SK-N-SH treated with all-trans-retinoic acid at 6 μM for 48 hours (cell line): Measurements from ENCODE around the gene TACC3.

ENCODE experiments used
- ATAC-seq: fragments of 200-7000 bp; cut with Tn5 transposase; 3 replicates; pipeline ENCODE4 v1.9.1; 2020; ENCODE audit warnings: mild to moderate bottlenecking, moderate library complexity
- ARNTL ChIP-seq: fragments of 450-650 bp; formaldehyde crosslinking; IDR thresholded peaks from 2 replicates; pipeline ENCODE4 v1.5.0; 2020; ENCODE audit warnings: low read depth, mild to moderate bottlenecking, moderate library complexity, borderline replicate concordance
- BACH2 ChIP-seq: fragments of 250-450 bp; sonication (Bioruptor Pico); IDR thresholded peaks from 2 replicates; pipeline ENCODE4 v1.9.0; 2021; ENCODE audit warnings: mild to moderate bottlenecking, borderline replicate concordance
- CREB5 ChIP-seq: fragments of 250-450 bp; sonication (Bioruptor Pico); IDR thresholded peaks from 2 replicates; pipeline ENCODE4 v1.5.1; 2020; ENCODE audit warnings: low read depth, mild to moderate bottlenecking, moderate library complexity
- CSDC2 ChIP-seq: fragments of 250-450 bp; sonication (Bioruptor Pico); IDR thresholded peaks from 2 replicates; pipeline ENCODE4 v1.5.0; 2020; ENCODE audit warnings: mild to moderate bottlenecking, moderate library complexity
- CSRNP3 ChIP-seq: fragments of 250-450 bp; sonication (Bioruptor Pico); IDR thresholded peaks from 2 replicates; pipeline ENCODE4 v1.5.1; 2021; ENCODE audit warnings: mild to moderate bottlenecking, moderate library complexity
- ESRRG ChIP-seq: fragments of 250-450 bp; sonication (Bioruptor Pico); IDR thresholded peaks from 2 replicates; pipeline ENCODE4 v1.6.1; 2021; ENCODE audit warnings: mild to moderate bottlenecking
- GLIS3 ChIP-seq: fragments of 250-450 bp; sonication (Bioruptor Pico); IDR thresholded peaks from 2 replicates; pipeline ENCODE4 v1.5.0; 2020; ENCODE audit warnings: mild to moderate bottlenecking, moderate library complexity
- ISL1 ChIP-seq: fragments of 250-450 bp; sonication (Bioruptor Pico); IDR thresholded peaks from 2 replicates; pipeline ENCODE4 v2.1.2; 2022; ENCODE audit warnings: mild to moderate bottlenecking, moderate library complexity
- OSR1 ChIP-seq: fragments of 250-450 bp; sonication (Bioruptor Pico); IDR thresholded peaks from 2 replicates; pipeline ENCODE4 v1.8.0; 2022; ENCODE audit warnings: moderate library complexity, mild to moderate bottlenecking, inconsistent platforms
- PATZ1 ChIP-seq: fragments of 250-450 bp; sonication (Bioruptor Pico); IDR thresholded peaks from 2 replicates; pipeline ENCODE4 v1.8.0; 2020; ENCODE audit warnings: mild to moderate bottlenecking, moderate library complexity, borderline replicate concordance
- POU6F1 ChIP-seq: fragments of 250-450 bp; sonication (Bioruptor Pico); IDR thresholded peaks from 2 replicates; pipeline ENCODE4 v1.8.0; 2021; ENCODE audit warnings: low read depth, mild to moderate bottlenecking, moderate library complexity, borderline replicate concordance
- PPARA ChIP-seq: fragments of 250-450 bp; sonication (Bioruptor Pico); IDR thresholded peaks from 2 replicates; pipeline ENCODE4 v1.5.0; 2020; ENCODE audit warnings: mild to moderate bottlenecking, borderline replicate concordance
- RARB ChIP-seq: fragments of 250-450 bp; sonication (Bioruptor Pico); IDR thresholded peaks from 2 replicates; pipeline ENCODE4 v1.8.0; 2021; ENCODE audit warnings: mild to moderate bottlenecking, moderate library complexity
- SNAI2 ChIP-seq: fragments of 250-450 bp; sonication (Bioruptor Pico); IDR thresholded peaks from 2 replicates; pipeline ENCODE4 v1.5.0; 2020; ENCODE audit warnings: mild to moderate bottlenecking, moderate library complexity
- TCF4 ChIP-seq: fragments of 250-450 bp; sonication (Bioruptor Pico); IDR thresholded peaks from 2 replicates; pipeline ENCODE4 v1.8.0; 2021; ENCODE audit warnings: mild to moderate bottlenecking, moderate library complexity, borderline replicate concordance
- TOX ChIP-seq: fragments of 250-450 bp; sonication (Bioruptor Pico); IDR thresholded peaks from 2 replicates; pipeline ENCODE4 v1.8.0; 2021; ENCODE audit warnings: mild to moderate bottlenecking, moderate library complexity, borderline replicate concordance
- TSHZ2 ChIP-seq: fragments of 250-450 bp; sonication (Bioruptor Pico); IDR thresholded peaks from 2 replicates; pipeline ENCODE4 v1.5.0; 2020; ENCODE audit warnings: mild to moderate bottlenecking, moderate library complexity
- ZC3H10 ChIP-seq: fragments of 250-450 bp; sonication (Bioruptor Pico); IDR thresholded peaks from 2 replicates; pipeline ENCODE4 v1.5.1; 2021; ENCODE audit warnings: mild to moderate bottlenecking, moderate library complexity
- ZFP3 ChIP-seq: fragments of 250-450 bp; sonication (Bioruptor Pico); IDR thresholded peaks from 2 replicates; pipeline ENCODE4 v1.5.0; 2020; ENCODE audit warnings: mild to moderate bottlenecking, moderate library complexity
- ZFP30 ChIP-seq: fragments of 450-650 bp; formaldehyde crosslinking; IDR thresholded peaks from 2 replicates; pipeline ENCODE4 v1.5.0; 2022; ENCODE audit warnings: mild to moderate bottlenecking, moderate library complexity
- ZNF565 ChIP-seq: fragments of 450-650 bp; formaldehyde crosslinking; conservative IDR thresholded peaks from 2 replicates; pipeline ENCODE4 v1.5.0; 2020; ENCODE audit warnings: low read depth, mild to moderate bottlenecking, moderate library complexity
- ZNF70 ChIP-seq: fragments of 450-650 bp; formaldehyde crosslinking; IDR thresholded peaks from 2 replicates; pipeline ENCODE4 v1.5.0; 2020; ENCODE audit warnings: mild to moderate bottlenecking, moderate library complexity
- ZNF8 ChIP-seq: fragments of 450-650 bp; formaldehyde crosslinking; IDR thresholded peaks from 2 replicates; pipeline ENCODE4 v1.5.0; 2020; ENCODE audit warnings: mild to moderate bottlenecking, moderate library complexity

TACC3 gene

GRCh38 chr4:1752284-1753041, 31.1 kb downstream of the TACC3 start:
- no peak for ATAC-seq
- no peak for TF ChIP-seq GLIS3 (CRISPR knock-in tag)
- no peak for TF ChIP-seq POU6F1 (CRISPR knock-in tag)
- no peak for TF ChIP-seq ISL1 (CRISPR knock-in tag)
- no peak for TF ChIP-seq TCF4 (CRISPR knock-in tag)
- no peak for TF ChIP-seq ZNF70 (CRISPR knock-in tag)
- TF ChIP-seq ARNTL, result no peak
- TF ChIP-seq RARB (CRISPR knock-in tag), result no peak
- no peak for TF ChIP-seq SNAI2 (CRISPR knock-in tag)
- no peak for TF ChIP-seq BACH2 (CRISPR knock-in tag)
- TF ChIP-seq CREB5 (CRISPR knock-in tag), result no peak
- TF ChIP-seq ESRRG, result no peak
- no peak for TF ChIP-seq TOX (CRISPR knock-in tag)
- TF ChIP-seq PPARA, result no peak
- no peak for TF ChIP-seq ZNF565
- no peak for TF ChIP-seq CSDC2 (CRISPR knock-in tag)
- no peak for TF ChIP-seq PATZ1 (CRISPR knock-in tag)
- no peak for TF ChIP-seq ZFP30 (CRISPR knock-in tag)
- TF ChIP-seq ZFP3, result no peak
- no peak for TF ChIP-seq CSRNP3 (CRISPR knock-in tag)

- TF ChIP-seq TOX (CRISPR knock-in tag) (no peak), TSHZ2 (CRISPR knock-in tag) (no peak), GLIS3 (CRISPR knock-in tag) (no peak), ZFP30 (CRISPR knock-in tag) (no peak), ZNF8 (CRISPR knock-in tag) (no peak), OSR1 (CRISPR knock-in tag) (no peak), ESRRG (no peak), ZNF565 (no peak), RARB (CRISPR knock-in tag) (no peak), ZC3H10 (CRISPR knock-in tag) (no peak), CREB5 (CRISPR knock-in tag) (no peak), TCF4 (CRISPR knock-in tag) (no peak)
- no peak for ATAC-seq
These were observed 32.0 kb downstream of the TACC3 start for GRCh38 chr4:1753294-1753696.
